ENCODE measurements around the gene HIVEP3. TPM values are rescaled to one million over a fixed set of nuclear protein-coding genes. Genes with fewer than 3 reads are reported as not detected.

The HIVEP3 gene
- total RNA-seq, 1 donor from 2014 or later: 1.2 TPM

DNA sequence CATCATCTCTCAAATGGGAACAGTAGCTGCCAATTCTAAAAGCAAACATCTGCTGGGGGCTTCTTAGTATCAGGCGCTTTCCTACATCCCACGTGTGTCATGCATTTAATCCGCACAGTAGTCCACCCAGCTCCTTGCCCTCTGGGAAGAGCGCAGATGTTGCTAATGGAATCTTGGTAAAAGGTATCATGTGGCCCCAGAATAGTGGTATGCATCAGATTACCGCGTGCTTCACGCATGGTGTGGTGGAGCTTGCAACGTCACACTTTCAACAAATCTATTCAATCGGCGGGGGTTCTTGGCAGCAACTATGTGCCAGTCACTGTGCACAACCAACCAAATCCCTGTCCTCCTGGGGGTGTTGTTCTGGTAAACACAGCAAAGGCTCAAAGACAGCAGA is 141.0 kb downstream of the HIVEP3 start:
- no peak for DNase-seq (ENCODE audit: low read depth, low spot score)
- Mint-ChIP-seq H3K27ac (ENCODE audit: unreplicated experiment) (no peak overlapping the region), H3K4me1 (peaks cover 10% of the 10 kb centered on the region), H3K27me3 (ENCODE audit: low read depth) (no peaks in the 10 kb centered on the region), H3K9me3 (no peaks in the 10 kb centered on the region), H3K4me3 (no peak overlapping the region), H3K36me3 (ENCODE audit: low read depth) (no peaks in the 10 kb centered on the region)
- TF ChIP-seq, protein P1, sequence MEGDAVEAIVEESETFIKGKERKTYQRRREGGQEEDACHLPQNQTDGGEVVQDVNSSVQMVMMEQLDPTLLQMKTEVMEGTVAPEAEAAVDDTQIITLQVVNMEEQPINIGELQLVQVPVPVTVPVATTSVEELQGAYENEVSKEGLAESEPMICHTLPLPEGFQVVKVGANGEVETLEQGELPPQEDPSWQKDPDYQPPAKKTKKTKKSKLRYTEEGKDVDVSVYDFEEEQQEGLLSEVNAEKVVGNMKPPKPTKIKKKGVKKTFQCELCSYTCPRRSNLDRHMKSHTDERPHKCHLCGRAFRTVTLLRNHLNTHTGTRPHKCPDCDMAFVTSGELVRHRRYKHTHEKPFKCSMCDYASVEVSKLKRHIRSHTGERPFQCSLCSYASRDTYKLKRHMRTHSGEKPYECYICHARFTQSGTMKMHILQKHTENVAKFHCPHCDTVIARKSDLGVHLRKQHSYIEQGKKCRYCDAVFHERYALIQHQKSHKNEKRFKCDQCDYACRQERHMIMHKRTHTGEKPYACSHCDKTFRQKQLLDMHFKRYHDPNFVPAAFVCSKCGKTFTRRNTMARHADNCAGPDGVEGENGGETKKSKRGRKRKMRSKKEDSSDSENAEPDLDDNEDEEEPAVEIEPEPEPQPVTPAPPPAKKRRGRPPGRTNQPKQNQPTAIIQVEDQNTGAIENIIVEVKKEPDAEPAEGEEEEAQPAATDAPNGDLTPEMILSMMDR (conservative IDR thresholded peaks at IDR 0.05): no peak

DNA sequence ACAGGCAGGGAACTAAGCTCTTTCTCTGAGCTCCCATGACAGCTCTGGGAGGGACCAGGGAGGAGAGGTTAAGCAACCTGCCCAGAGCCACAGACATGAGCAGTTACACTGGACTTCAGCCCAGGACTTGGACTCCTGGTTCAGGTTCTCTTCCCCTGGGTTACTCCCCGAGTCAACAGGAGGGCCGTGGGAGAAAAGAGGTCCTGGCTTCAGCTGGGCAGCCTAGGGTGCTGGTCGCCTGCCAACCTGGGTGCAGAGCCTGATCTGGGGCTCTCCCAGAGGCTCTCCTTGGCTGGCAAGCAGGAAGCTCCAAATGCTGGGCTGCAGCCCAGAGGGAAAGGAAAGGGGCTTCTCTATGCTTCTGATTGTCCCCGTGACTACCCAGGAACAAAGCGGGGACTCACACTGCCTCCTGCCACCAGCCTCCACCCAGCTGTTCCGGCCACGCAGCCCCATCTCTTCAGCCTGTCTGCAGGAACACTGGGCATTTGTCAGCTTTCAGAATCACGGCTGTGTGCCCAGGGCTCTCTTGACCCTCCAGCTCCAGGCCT is 141.8 kb downstream of the HIVEP3 start:
- Mint-ChIP-seq H3K4me3 (no peak overlapping the region), H3K27ac (ENCODE audit: unreplicated experiment) (no peak overlapping the region), H3K4me1 (peaks cover 5% of the 10 kb centered on the region), H3K9me3 (no peaks in the 10 kb centered on the region), H3K36me3 (ENCODE audit: low read depth) (no peaks in the 10 kb centered on the region), H3K27me3 (ENCODE audit: low read depth) (no peaks in the 10 kb centered on the region)
- no peak for DNase-seq (ENCODE audit: low read depth, low spot score)
- TF ChIP-seq, protein P1 (conservative IDR thresholded peaks at IDR 0.05): no peak

DNA sequence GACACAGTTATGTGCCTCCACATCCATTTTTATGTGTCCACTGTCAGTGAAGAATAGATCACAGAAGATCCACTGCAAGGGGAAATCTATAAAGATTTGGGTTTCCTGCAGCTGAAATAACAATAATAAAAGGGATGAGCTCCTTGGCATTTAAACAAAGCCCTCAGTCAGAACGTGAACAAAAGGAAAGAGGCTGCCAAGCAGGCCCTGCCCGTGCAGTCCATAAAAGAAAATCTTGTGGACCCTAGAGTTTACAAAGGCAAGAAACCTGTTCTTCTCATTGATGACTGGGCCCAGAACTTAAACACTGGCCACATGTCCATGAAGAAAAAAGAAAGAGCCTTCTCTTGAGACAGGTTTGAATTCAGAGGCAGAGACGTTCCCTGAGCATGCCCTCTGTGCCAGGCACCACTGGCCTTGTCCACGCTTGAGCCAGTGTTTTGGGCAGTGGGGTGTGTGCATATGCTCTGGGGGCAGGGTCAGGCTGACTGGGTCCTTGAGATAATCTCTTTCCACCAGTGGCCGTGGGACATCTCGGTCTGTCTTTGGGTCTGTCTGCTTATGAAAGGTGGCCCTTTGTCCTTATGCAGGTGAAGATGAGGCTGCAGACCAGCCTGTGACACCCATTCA is 142.7 kb downstream of the HIVEP3 start:
- no peaks in the 10 kb centered on the region for H3K9me3 Mint-ChIP-seq
- H3K27ac Mint-ChIP-seq (ENCODE audit: unreplicated experiment): no peak overlapping the region
- H3K36me3 Mint-ChIP-seq (ENCODE audit: low read depth): no peaks in the 10 kb centered on the region
- no peaks in the 10 kb centered on the region for H3K27me3 Mint-ChIP-seq (ENCODE audit: low read depth)
- no peak overlapping the region for H3K4me3 Mint-ChIP-seq
- no peak for DNase-seq (ENCODE audit: low read depth, low spot score)
- peaks cover 4% of the 10 kb centered on the region for H3K4me1 Mint-ChIP-seq
- TF ChIP-seq, protein P1 (conservative IDR thresholded peaks at IDR 0.05): no peak

DNA sequence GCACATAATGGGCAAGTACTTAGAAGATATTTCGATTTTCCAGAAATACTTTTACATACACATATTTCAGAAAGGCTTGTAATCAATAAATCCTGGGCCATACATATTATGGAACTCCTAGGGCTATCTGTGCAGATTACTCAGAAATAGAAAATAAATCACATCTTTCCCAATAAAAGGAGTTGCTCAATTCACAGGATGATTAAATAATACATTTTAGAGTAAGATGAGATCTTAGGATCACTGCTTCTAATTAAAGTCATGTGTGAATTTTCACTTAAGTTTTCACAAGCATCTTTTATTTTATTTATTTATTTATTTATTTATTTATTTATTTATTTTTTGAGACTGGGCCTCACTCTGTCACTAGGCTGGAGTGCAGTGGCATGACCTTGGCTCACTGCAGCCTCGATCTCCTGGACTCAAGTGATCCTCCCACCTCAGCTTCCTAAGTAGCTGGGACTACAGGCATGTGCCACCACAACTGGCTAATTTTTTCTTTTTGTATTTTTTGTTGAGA is 144.2 kb downstream of the HIVEP3 start:
- H3K36me3 Mint-ChIP-seq (ENCODE audit: low read depth): no peaks in the 10 kb centered on the region
- H3K27ac Mint-ChIP-seq (ENCODE audit: unreplicated experiment): no peak overlapping the region
- DNase-seq (ENCODE audit: low read depth, low spot score): no peak
- H3K4me3 Mint-ChIP-seq: no peak overlapping the region
- H3K27me3 Mint-ChIP-seq (ENCODE audit: low read depth): no peaks in the 10 kb centered on the region
- TF ChIP-seq, protein P1 (conservative IDR thresholded peaks at IDR 0.05): no peak
- peaks cover 4% of the 10 kb centered on the region for H3K4me1 Mint-ChIP-seq
- H3K9me3 Mint-ChIP-seq: no peaks in the 10 kb centered on the region

DNA sequence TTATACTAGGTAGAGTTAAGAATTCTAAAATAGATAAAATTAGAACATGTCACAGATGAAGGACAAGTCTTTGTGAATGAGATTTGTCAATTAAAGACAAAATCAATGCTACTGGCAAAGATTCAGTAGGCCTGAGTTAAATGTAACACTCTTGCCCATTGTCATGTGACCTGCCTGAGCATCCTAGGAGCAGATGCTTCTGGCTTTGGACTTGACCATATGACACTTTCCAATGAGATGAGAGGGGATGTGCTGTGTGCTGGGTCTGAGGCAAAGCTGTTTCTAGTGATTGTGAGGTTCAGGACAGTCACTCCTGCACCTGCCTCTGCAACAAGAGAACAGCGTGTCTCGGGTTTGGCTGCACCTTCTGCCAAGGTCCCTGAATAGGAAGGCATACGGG is 144.9 kb downstream of the HIVEP3 start:
- Mint-ChIP-seq H3K27me3 (ENCODE audit: low read depth) (no peaks in the 10 kb centered on the region), H3K36me3 (ENCODE audit: low read depth) (no peaks in the 10 kb centered on the region), H3K27ac (ENCODE audit: unreplicated experiment) (no peak overlapping the region), H3K4me3 (no peak overlapping the region), H3K9me3 (no peaks in the 10 kb centered on the region), H3K4me1 (peaks cover 4% of the 10 kb centered on the region)
- DNase-seq (ENCODE audit: low read depth, low spot score): no peak
- TF ChIP-seq, protein P1 (conservative IDR thresholded peaks at IDR 0.05): no peak

Measured in neural crest cell (in vitro differentiated cells).